ENCODE measurements around the gene PHKB.

DNA sequence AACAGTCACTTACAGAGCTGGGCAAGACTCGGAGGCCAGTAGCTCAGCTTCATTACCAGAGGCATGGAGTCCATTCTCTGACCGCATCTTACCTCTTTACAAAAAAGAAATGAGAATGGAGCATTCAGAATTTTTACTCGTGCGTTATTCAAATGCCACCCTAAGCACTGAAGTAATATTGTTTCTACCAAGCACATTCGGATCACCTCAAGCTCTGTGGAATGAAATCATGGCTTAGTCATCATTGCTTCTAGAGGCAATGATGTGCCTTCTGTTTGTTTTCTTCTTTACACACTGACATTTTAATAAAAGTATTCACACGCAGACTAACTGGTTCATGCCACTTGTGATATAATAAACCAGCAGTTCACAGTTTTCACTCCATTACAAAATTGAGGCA lies 206.8 kb downstream of the PHKB start:
- TF ChIP-seq, protein P1, sequence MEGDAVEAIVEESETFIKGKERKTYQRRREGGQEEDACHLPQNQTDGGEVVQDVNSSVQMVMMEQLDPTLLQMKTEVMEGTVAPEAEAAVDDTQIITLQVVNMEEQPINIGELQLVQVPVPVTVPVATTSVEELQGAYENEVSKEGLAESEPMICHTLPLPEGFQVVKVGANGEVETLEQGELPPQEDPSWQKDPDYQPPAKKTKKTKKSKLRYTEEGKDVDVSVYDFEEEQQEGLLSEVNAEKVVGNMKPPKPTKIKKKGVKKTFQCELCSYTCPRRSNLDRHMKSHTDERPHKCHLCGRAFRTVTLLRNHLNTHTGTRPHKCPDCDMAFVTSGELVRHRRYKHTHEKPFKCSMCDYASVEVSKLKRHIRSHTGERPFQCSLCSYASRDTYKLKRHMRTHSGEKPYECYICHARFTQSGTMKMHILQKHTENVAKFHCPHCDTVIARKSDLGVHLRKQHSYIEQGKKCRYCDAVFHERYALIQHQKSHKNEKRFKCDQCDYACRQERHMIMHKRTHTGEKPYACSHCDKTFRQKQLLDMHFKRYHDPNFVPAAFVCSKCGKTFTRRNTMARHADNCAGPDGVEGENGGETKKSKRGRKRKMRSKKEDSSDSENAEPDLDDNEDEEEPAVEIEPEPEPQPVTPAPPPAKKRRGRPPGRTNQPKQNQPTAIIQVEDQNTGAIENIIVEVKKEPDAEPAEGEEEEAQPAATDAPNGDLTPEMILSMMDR (IDR thresholded peaks at IDR 0.05; ENCODE audit: insufficient read depth, low read length), result no peak
- TF ChIP-seq POLR2AphosphoS5 (IDR thresholded peaks at IDR 0.05; ENCODE audit: low read depth) (no peak), GABPA (IDR thresholded peaks at IDR 0.05; ENCODE audit: low read depth) (no peak)
- TF ChIP-seq, protein P2, sequence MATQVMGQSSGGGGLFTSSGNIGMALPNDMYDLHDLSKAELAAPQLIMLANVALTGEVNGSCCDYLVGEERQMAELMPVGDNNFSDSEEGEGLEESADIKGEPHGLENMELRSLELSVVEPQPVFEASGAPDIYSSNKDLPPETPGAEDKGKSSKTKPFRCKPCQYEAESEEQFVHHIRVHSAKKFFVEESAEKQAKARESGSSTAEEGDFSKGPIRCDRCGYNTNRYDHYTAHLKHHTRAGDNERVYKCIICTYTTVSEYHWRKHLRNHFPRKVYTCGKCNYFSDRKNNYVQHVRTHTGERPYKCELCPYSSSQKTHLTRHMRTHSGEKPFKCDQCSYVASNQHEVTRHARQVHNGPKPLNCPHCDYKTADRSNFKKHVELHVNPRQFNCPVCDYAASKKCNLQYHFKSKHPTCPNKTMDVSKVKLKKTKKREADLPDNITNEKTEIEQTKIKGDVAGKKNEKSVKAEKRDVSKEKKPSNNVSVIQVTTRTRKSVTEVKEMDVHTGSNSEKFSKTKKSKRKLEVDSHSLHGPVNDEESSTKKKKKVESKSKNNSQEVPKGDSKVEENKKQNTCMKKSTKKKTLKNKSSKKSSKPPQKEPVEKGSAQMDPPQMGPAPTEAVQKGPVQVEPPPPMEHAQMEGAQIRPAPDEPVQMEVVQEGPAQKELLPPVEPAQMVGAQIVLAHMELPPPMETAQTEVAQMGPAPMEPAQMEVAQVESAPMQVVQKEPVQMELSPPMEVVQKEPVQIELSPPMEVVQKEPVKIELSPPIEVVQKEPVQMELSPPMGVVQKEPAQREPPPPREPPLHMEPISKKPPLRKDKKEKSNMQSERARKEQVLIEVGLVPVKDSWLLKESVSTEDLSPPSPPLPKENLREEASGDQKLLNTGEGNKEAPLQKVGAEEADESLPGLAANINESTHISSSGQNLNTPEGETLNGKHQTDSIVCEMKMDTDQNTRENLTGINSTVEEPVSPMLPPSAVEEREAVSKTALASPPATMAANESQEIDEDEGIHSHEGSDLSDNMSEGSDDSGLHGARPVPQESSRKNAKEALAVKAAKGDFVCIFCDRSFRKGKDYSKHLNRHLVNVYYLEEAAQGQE (IDR thresholded peaks at IDR 0.05; ENCODE audit: insufficient replicate concordance, low read depth), result no peak
